Neural progenitor cell (in vitro differentiated cells): Measurements from ENCODE around the gene SPDYE2B.
"Not testable (repeated sequence)": the region's sequence is repeated elsewhere in the genome, so short reads cannot be mapped to it uniquely, and the experiment has no call there.

Experiments
- EZH2 ChIP-seq: fragments of 200-600 bp; sonication (generic); IDR thresholded peaks from 2 replicates; pipeline ENCODE4 v1.6.1; 2017; ENCODE audit warnings: antibody characterized with exemption, mild to moderate bottlenecking, moderate library complexity
- EZH2phosphoT487 ChIP-seq: fragments of 200-600 bp; sonication (generic); IDR thresholded peaks from 2 replicates; pipeline ENCODE4 v1.6.1; 2017; ENCODE audit warnings: antibody characterized with exemption
- TF ChIP-seq, protein P1 (sequence below): fragments of 200-600 bp; sonication (generic); IDR thresholded peaks from 2 replicates; pipeline ENCODE4 v1.5.1; 2017; ENCODE audit warnings: antibody characterized with exemption, mild to moderate bottlenecking

DNA sequence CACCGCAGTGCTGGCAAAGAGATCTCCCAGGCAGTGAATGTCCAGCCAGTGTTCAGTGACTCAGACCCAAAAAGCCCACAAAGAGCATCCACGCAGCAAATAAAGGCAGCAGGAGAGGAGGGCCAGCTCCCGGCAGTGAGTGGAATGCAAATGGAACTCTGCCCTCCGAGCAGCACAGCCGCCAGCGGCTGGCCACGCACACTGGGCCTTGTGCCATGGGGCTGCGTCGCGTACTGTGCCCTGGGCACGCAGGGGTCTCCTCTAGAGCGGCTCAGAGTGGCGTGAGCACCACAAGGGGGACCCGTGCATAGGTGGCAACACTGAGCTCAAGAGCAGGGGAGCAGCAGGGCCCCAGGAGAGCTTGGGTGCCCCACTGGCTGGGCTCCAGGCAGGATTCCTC, 17.4 kb downstream of the SPDYE2B start:
- TF ChIP-seq, protein P1, sequence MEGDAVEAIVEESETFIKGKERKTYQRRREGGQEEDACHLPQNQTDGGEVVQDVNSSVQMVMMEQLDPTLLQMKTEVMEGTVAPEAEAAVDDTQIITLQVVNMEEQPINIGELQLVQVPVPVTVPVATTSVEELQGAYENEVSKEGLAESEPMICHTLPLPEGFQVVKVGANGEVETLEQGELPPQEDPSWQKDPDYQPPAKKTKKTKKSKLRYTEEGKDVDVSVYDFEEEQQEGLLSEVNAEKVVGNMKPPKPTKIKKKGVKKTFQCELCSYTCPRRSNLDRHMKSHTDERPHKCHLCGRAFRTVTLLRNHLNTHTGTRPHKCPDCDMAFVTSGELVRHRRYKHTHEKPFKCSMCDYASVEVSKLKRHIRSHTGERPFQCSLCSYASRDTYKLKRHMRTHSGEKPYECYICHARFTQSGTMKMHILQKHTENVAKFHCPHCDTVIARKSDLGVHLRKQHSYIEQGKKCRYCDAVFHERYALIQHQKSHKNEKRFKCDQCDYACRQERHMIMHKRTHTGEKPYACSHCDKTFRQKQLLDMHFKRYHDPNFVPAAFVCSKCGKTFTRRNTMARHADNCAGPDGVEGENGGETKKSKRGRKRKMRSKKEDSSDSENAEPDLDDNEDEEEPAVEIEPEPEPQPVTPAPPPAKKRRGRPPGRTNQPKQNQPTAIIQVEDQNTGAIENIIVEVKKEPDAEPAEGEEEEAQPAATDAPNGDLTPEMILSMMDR, result not testable (repeated sequence)
- not testable (repeated sequence) for TF ChIP-seq EZH2phosphoT487, EZH2
